ENCODE measurements around the gene EPB41L2.

EPB41L2 gene

GRCh38 chr6:130853555-130854183 lies 209.4 kb downstream of the EPB41L2 start:
- DNase-seq: no peak

- DNase-seq: no peak
These were observed 210.0 kb downstream of the EPB41L2 start for GRCh38 chr6:130852844-130853554.

- DNase-seq: no peak
These were observed 212.0 kb downstream of the EPB41L2 start for GRCh38 chr6:130851026-130851425.

- no peak for DNase-seq
These were observed 213.5 kb downstream of the EPB41L2 start for GRCh38 chr6:130849594-130849993.

- no peak for DNase-seq
These were observed 214.1 kb downstream of the EPB41L2 start for GRCh38 chr6:130848945-130849344.

- no peak for DNase-seq
These were observed 215.8 kb downstream of the EPB41L2 start for GRCh38 chr6:130847001-130847910.

- no peak for DNase-seq
These were observed 216.5 kb downstream of the EPB41L2 start for GRCh38 chr6:130846501-130846900.

- DNase-seq: no peak
These were observed 219.3 kb downstream of the EPB41L2 start for GRCh38 chr6:130843575-130844320.

GRCh38 chr6:130841128-130841728 lies 221.8 kb downstream of the EPB41L2 start:
- no peak for DNase-seq

GRCh38 chr6:130840050-130840449 lies 223.0 kb downstream of the EPB41L2 start:
- no peak for DNase-seq

GRCh38 chr6:130839379-130839778 lies 223.7 kb downstream of the EPB41L2 start:
- no peak for DNase-seq

- DNase-seq: no peak
These were observed 224.1 kb downstream of the EPB41L2 start for GRCh38 chr6:130838951-130839350.

GRCh38 chr6:130838250-130838860 lies 224.7 kb downstream of the EPB41L2 start:
- no peak for DNase-seq

- DNase-seq: no peak
These were observed 226.0 kb downstream of the EPB41L2 start for GRCh38 chr6:130837067-130837466.

GRCh38 chr6:130836055-130836640 lies 226.9 kb downstream of the EPB41L2 start:
- no peak for DNase-seq

GRCh38 chr6:130834482-130835251 lies 228.4 kb downstream of the EPB41L2 start:
- no peak for DNase-seq

GRCh38 chr6:130833569-130833968 lies 229.5 kb downstream of the EPB41L2 start:
- no peak for DNase-seq

GRCh38 chr6:130831607-130832006 lies 231.4 kb downstream of the EPB41L2 start:
- DNase-seq: no peak

- no peak for DNase-seq
These were observed 233.6 kb downstream of the EPB41L2 start for GRCh38 chr6:130829333-130829910.

Measured in stimulated activated CD4-positive, alpha-beta T cell treated with anti-CD3 and anti-CD28 coated beads, Interleukin-4, amount 100 ng/mL, for 4 hours (primary cell).